H9 (cell line): ENCODE data around the gene MAP3K7. TPM values are rescaled to one million over a fixed set of nuclear protein-coding genes. Genes with fewer than 3 reads are reported as not detected.

Experiments
- DNase-seq: peaks from one replicate; pipeline ENCODE4 v3.0.0-alpha.2; 2017
- H2AFZ ChIP-seq: one replicate; pipeline ENCODE4 v1.6.1; 2013; ENCODE audit warnings: mild to moderate bottlenecking, low read length, control low read depth, moderate library complexity
- H2AK5ac ChIP-seq: 2 replicates; pipeline ENCODE4 v1.6.1; 2013; ENCODE audit warnings: low read length, control low read depth, mixed read lengths; ENCODE audit not compliant: insufficient read length
- H2BK120ac ChIP-seq: one replicate; pipeline ENCODE4 v1.6.1; 2013; ENCODE audit warnings: low read depth, mild to moderate bottlenecking, low read length, control low read depth, inconsistent platforms; ENCODE audit not compliant: poor library complexity, severe bottlenecking
- H2BK12ac ChIP-seq: 2 replicates; pipeline ENCODE4 v1.6.1; 2013; ENCODE audit warnings: low read length, control low read depth, mixed read lengths, low read depth; ENCODE audit not compliant: insufficient read length
- H2BK15ac ChIP-seq: 2 replicates; pipeline ENCODE4 v1.6.1; 2013; ENCODE audit warnings: low read depth, low read length, control low read depth
- H2BK20ac ChIP-seq: one replicate; pipeline ENCODE4 v1.6.1; 2013; ENCODE audit warnings: low read depth, mild to moderate bottlenecking, low read length, control low read depth, inconsistent platforms; ENCODE audit not compliant: poor library complexity, severe bottlenecking
- H2BK5ac ChIP-seq: 2 replicates; pipeline ENCODE4 v1.6.1; 2013; ENCODE audit warnings: low read length, control low read depth, mixed read lengths; ENCODE audit not compliant: insufficient read length
- H3K14ac ChIP-seq: 2 replicates; pipeline ENCODE4 v1.6.1; 2013; ENCODE audit warnings: low read length, control low read depth; ENCODE audit not compliant: insufficient read depth
- H3K18ac ChIP-seq: 2 replicates; pipeline ENCODE4 v1.6.1; 2013; ENCODE audit warnings: low read depth, mild to moderate bottlenecking, mixed read lengths, low read length, control low read depth; ENCODE audit not compliant: insufficient read length
- H3K23ac ChIP-seq: 2 replicates; pipeline ENCODE4 v1.6.1; 2013; ENCODE audit warnings: low read length, control low read depth, mixed read lengths, low read depth; ENCODE audit not compliant: insufficient read length
- H3K23me2 ChIP-seq: 2 replicates; pipeline ENCODE4 v1.6.1; 2013; ENCODE audit warnings: low read depth, mild to moderate bottlenecking, mixed read lengths, low read length, control low read depth; ENCODE audit not compliant: insufficient read length, poor library complexity, severe bottlenecking
- H3K27ac ChIP-seq: 2 replicates; pipeline ENCODE4 v1.5.1; 2013; ENCODE audit warnings: low read length, control low read depth, mixed read lengths, low read depth; ENCODE audit not compliant: insufficient read length
- H3K27me3 ChIP-seq: 2 replicates; pipeline ENCODE4 v1.6.1; 2013; ENCODE audit warnings: low read length, control low read depth, inconsistent platforms; ENCODE audit not compliant: insufficient read depth
- H3K4ac ChIP-seq: 2 replicates; pipeline ENCODE4 v1.6.1; 2013; ENCODE audit warnings: low read depth, mild to moderate bottlenecking, control low read depth, inconsistent platforms, low read length, moderate library complexity
- H3K4me1 ChIP-seq: 2 replicates; pipeline ENCODE4 v1.6.1; 2013; ENCODE audit warnings: low read length, control low read depth, inconsistent platforms; ENCODE audit not compliant: insufficient read depth
- H3K4me2 ChIP-seq: 2 replicates; pipeline ENCODE4 v1.6.1; 2013; ENCODE audit warnings: low read length, control low read depth, mixed read lengths; ENCODE audit not compliant: insufficient read length, insufficient read depth
- H3K56ac ChIP-seq: 2 replicates; pipeline ENCODE4 v1.6.1; 2013; ENCODE audit warnings: low read depth, mild to moderate bottlenecking, mixed read lengths, low read length, control low read depth; ENCODE audit not compliant: insufficient read length
- H3K79me1 ChIP-seq: 2 replicates; pipeline ENCODE4 v1.6.1; 2013; ENCODE audit warnings: low read depth, mild to moderate bottlenecking, moderate library complexity, low read length, control low read depth, inconsistent platforms; ENCODE audit not compliant: insufficient read depth, poor library complexity, severe bottlenecking
- H3K79me2 ChIP-seq: 2 replicates; pipeline ENCODE4 v1.6.1; 2013; ENCODE audit warnings: low read length, control low read depth, inconsistent platforms; ENCODE audit not compliant: insufficient read depth
- H3K9ac ChIP-seq: 2 replicates; pipeline ENCODE4 v1.6.1; 2013; ENCODE audit warnings: low read length, control low read depth, mixed read lengths; ENCODE audit not compliant: insufficient read length; ENCODE audit errors: extremely low read depth
- H3K9me3 ChIP-seq: one replicate; pipeline ENCODE4 v1.6.1; 2013; ENCODE audit warnings: low read depth, low read length, inconsistent platforms; ENCODE audit not compliant: control insufficient read depth
- H3T11ph ChIP-seq: one replicate; pipeline ENCODE4 v1.6.1; 2013; ENCODE audit warnings: mild to moderate bottlenecking, low read length, control low read depth, inconsistent platforms
- H4K20me1 ChIP-seq: one replicate; pipeline ENCODE4 v1.6.1; 2013; ENCODE audit not compliant: control insufficient read depth, insufficient read length, insufficient read depth
- H4K5ac ChIP-seq: 2 replicates; pipeline ENCODE4 v1.6.1; 2013; ENCODE audit warnings: low read depth, mild to moderate bottlenecking, mixed read lengths, low read length, control low read depth; ENCODE audit not compliant: insufficient read length
- H4K8ac ChIP-seq: replicated peaks from 2 replicates; pipeline ENCODE4 v1.6.1; 2013; ENCODE audit warnings: low read length, control low read depth, mixed read lengths, low read depth; ENCODE audit not compliant: insufficient read length
- H4K91ac ChIP-seq: 2 replicates; pipeline ENCODE4 v1.6.1; 2013; ENCODE audit warnings: low read depth, mild to moderate bottlenecking, moderate library complexity, mixed read lengths, low read length, control low read depth; ENCODE audit not compliant: insufficient read length
- H3K27ac Mint-ChIP-seq, 3 experiments: 2 replicates in 2 of 3; 3 replicates in 1 of 3; pipeline ENCODE4 v1.8.0; 2020 to 2021; ENCODE audit warnings: mixed read lengths in 3 of 3, mild to moderate bottlenecking in 1 of 3, moderate library complexity in 1 of 3
- H3K27me3 Mint-ChIP-seq: 2 replicates; pipeline ENCODE4 v1.8.0; 2021; ENCODE audit warnings: low read depth, mild to moderate bottlenecking, moderate library complexity, mixed read lengths
- H3K36me3 Mint-ChIP-seq, 3 experiments: 2 replicates in 2 of 3; 3 replicates in 1 of 3; pipeline ENCODE4 v1.8.0; 2020 to 2021; ENCODE audit warnings: low read depth in 3 of 3, mixed read lengths in 3 of 3; ENCODE audit not compliant: insufficient read depth in 1 of 3
- H3K4me1 Mint-ChIP-seq, 2 experiments: 2 replicates each; pipeline ENCODE4 v1.8.0; 2020; ENCODE audit warnings: mixed read lengths in 2 of 2
- H3K4me3 Mint-ChIP-seq, 2 experiments: 2 replicates in 1 of 2; 3 replicates in 1 of 2; pipeline ENCODE4 v1.8.0; 2020 to 2021; ENCODE audit warnings: mild to moderate bottlenecking in 2 of 2, mixed read lengths in 2 of 2, moderate library complexity in 1 of 2
- H3K9me3 Mint-ChIP-seq, 2 experiments: 2 replicates in 1 of 2; 3 replicates in 1 of 2; pipeline ENCODE4 v1.8.0; 2020; ENCODE audit warnings: mild to moderate bottlenecking in 2 of 2, mixed read lengths in 2 of 2, moderate library complexity in 1 of 2
- WGBS: extraction: QIAGEN DNeasy Blood & Tissue Kit; methylation state at CpG from one replicate; pipeline ENCODE4 v1.1.7; 2013; ENCODE audit warnings: missing lambda C conversion rate, low lambda C conversion rate, mixed read lengths; ENCODE audit not compliant: insufficient read length; ENCODE audit errors: extremely low coverage; 5-methylcytosine and 5-hydroxymethylcytosine counted together
- total RNA-seq: library from RNA; stranded (reverse); gene quantifications from 2 replicates; pipeline ENCODE4 v1.2.1, GENCODE V29; 2021
- TF ChIP-seq, protein P1 (sequence below): fragments of 200-600 bp; sonication (generic); conservative IDR thresholded peaks from 3 replicates; pipeline ENCODE4 v1.8.0; 2021; ENCODE audit warnings: antibody characterized with exemption, mild to moderate bottlenecking

Gene MAP3K7
- total RNA-seq, 1 experiment from 2014 or later, result 31.3 TPM

DNA sequence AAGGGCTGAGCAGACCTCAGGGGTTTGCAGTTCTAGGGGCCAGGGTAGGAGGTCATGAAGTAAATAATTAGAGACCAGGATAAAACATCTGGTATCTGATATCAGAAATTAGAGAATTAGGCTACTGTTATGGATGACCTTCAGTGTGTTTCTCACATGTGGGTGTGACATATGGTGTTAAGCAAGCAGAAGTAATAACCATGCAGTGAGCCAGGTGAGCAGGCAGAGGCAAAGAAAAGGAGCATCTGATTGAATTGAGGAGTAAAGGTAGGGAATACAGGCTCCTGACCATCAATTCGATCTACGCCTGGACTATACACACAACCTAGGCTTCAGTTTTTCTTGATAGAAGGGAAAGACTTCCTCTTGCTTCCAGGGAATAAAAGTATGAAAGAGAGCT lies 34.7 kb upstream of the MAP3K7 start:
- Histone ChIP-seq H3K79me1 (no peaks in the 10 kb centered on the region), H3K9ac (no peak overlapping the region), H2AK5ac (no peak overlapping the region), H3K4ac (no peak overlapping the region), H2BK20ac (no peak overlapping the region), H2BK12ac (no peak overlapping the region), H3K79me2 (no peaks in the 10 kb centered on the region), H4K91ac (no peak overlapping the region), H3T11ph (no peak overlapping the region), H4K5ac (no peak overlapping the region), H3K14ac (no peak overlapping the region), H4K8ac (no peak overlapping the region), H2BK15ac (no peak overlapping the region), H2AFZ (no peak overlapping the region), H3K56ac (no peak overlapping the region), H3K27me3 (no peaks in the 10 kb centered on the region), H2BK5ac (no peak overlapping the region), H2BK120ac (no peak overlapping the region), H4K20me1 (no peaks in the 10 kb centered on the region), H3K18ac (no peak overlapping the region), H3K27ac (no peak overlapping the region), H3K4me2 (no peak overlapping the region), H3K9me3 (no peaks in the 10 kb centered on the region), H3K23ac (no peak overlapping the region), H3K4me1 (no peaks in the 10 kb centered on the region), H3K23me2 (no peaks in the 10 kb centered on the region)
- no peaks in the 10 kb centered on the region; the same call in 1 of the 2 replicates for H3K27me3 Mint-ChIP-seq
- H3K9me3 Mint-ChIP-seq, result peaks cover 7 to 8% of the 10 kb centered on the region in 2 experiments
- WGBS, result no CpG with 5 or more reads among the region's 2 CpGs
- peaks cover 0 to 9% (median 0%) of the 10 kb centered on the region in 3 experiments; a peak in 3 of 7 replicates for H3K36me3 Mint-ChIP-seq
- no peak overlapping the region for H3K27ac Mint-ChIP-seq
- no peak overlapping the region for H3K4me3 Mint-ChIP-seq
- TF ChIP-seq, protein P1, sequence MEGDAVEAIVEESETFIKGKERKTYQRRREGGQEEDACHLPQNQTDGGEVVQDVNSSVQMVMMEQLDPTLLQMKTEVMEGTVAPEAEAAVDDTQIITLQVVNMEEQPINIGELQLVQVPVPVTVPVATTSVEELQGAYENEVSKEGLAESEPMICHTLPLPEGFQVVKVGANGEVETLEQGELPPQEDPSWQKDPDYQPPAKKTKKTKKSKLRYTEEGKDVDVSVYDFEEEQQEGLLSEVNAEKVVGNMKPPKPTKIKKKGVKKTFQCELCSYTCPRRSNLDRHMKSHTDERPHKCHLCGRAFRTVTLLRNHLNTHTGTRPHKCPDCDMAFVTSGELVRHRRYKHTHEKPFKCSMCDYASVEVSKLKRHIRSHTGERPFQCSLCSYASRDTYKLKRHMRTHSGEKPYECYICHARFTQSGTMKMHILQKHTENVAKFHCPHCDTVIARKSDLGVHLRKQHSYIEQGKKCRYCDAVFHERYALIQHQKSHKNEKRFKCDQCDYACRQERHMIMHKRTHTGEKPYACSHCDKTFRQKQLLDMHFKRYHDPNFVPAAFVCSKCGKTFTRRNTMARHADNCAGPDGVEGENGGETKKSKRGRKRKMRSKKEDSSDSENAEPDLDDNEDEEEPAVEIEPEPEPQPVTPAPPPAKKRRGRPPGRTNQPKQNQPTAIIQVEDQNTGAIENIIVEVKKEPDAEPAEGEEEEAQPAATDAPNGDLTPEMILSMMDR, result no peak
- peaks cover 0 to 3% of the 10 kb centered on the region in 2 experiments; a peak in 1 of 4 replicates for H3K4me1 Mint-ChIP-seq
- DNase-seq, result no peak
